Stimulated activated CD8-positive, alpha-beta memory T cell treated with anti-CD3 and anti-CD28 coated beads, Interleukin-15, amount 100 ng/mL, for 4 hours (primary cell): ENCODE data around the gene P4HB.

ENCODE experiments used
- DNase-seq, 2 donors: peaks; one replicate each; pipeline ENCODE4 v3.0.0-alpha.2; 2020; ENCODE audit warnings: low read depth in 2 of 2

P4HB gene

DNA sequence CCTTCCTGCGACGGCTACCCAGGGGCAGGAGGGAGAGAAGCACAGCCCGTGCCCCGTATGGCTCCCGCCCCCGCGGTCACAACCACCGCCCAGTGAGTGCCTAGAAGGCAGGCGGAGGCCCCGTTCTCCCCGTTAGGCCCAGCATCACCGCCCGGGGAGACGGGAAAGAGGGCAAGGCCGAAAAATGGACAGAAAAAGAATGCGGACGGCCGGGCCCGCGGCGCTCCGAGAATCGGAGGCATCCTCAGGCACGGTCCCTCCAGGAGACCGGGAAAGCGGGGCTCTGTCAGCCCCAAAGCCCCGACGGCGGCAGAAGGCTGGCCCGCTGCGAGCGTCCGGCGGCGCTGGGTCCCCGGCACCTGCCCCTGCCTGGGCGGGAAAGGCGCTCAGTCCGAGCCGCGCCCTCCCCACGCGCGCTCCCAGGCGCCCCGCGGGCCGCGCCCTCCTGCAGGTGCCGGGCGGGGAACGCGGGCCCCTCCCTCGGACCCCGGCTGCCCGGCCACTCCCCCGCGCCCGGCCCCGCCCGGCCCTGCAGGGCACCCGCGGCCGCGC, 27.7 kb downstream of the P4HB start:
- peak; percentile 11 to 39 for DNase-seq

DNA sequence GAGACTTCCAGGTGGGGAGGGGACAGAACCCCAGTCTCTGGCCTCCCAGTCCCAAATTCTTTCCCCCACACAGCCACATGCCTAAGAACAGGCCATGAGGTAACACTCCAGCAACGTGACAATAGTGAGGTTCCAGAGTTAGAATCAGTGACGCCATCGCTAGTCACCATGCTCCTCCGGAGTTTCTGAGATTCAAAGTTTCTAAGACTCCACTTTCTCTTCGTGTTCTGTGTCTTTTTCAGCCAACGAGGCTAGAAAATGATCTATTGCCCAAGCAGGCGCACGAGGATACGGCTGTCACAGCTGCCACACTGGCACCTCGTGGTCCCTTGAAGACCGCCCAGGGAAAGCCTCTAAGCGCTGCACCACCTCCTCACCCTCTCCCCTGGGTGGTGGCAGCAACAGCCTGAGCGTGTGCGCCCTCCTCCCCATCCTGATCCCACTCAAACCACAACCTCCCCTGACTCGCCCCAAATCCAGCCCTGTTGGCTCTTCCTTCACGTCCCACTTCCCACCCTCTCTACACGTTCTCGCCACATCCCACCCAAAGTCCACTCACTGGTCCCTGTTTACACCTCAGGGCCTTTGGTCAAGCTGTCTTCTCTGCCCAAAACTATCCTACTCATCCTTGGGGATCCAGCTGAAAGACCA, 28.3 kb downstream of the P4HB start:
- DNase-seq: peak; percentile 30 to 31

GRCh38 chr17:81831563-81831956, 28.8 kb downstream of the P4HB start:
- no peak for DNase-seq

DNA sequence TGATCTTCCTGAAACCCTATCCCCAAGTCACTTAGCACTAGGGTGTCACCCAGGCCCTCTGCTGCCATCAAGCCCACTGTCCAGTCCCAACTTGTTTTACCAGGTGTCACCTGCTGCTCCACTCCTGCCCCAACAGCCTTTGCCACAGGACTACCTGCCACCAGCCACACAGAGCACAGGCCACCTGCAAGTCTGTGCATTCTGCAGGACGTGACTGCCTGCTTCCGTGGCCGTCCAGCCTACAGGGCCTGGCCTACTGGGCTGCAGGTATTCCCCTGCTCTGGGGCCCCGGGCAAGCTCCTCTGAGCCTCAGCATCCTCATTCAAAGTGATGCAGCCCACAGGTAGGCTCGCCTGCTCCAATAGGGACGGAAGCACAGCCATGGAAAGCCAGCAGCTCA, 30.5 kb downstream of the P4HB start:
- DNase-seq: no peak

GRCh38 chr17:81828656-81829055, 31.7 kb downstream of the P4HB start:
- no peak for DNase-seq

DNA sequence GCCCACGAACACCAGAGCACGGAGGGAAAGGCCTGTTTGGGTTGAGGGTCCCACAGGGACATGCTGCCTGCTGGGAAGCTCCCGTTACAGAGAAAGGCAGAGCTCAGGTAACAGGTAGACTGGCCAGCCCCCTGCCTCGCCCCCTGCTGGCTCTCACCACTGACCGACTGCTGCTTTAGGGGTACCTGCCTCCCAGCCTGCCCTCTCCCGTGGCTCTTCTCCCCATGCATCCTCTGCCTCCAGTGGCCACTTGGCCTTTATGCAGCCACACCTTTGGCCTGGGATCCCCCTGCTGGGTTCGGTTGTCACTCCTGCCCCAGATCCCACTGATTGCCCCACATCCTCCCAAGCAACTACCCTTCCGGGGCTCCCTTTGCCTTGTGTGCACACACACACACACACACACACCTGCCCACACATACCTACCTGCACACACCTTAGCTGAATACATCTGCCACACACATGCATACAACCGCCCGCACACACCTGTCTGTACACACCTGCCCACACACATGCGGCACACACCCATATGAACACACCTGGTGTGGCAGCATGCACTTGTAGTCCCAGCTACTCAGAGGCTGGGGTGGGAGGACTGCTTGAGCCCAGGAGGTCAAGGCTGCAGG, 34.4 kb downstream of the P4HB start:
- no peak for DNase-seq

- DNase-seq: no peak
Observed at GRCh38 chr17:81824595-81824994, 35.7 kb downstream of the P4HB start.

DNA sequence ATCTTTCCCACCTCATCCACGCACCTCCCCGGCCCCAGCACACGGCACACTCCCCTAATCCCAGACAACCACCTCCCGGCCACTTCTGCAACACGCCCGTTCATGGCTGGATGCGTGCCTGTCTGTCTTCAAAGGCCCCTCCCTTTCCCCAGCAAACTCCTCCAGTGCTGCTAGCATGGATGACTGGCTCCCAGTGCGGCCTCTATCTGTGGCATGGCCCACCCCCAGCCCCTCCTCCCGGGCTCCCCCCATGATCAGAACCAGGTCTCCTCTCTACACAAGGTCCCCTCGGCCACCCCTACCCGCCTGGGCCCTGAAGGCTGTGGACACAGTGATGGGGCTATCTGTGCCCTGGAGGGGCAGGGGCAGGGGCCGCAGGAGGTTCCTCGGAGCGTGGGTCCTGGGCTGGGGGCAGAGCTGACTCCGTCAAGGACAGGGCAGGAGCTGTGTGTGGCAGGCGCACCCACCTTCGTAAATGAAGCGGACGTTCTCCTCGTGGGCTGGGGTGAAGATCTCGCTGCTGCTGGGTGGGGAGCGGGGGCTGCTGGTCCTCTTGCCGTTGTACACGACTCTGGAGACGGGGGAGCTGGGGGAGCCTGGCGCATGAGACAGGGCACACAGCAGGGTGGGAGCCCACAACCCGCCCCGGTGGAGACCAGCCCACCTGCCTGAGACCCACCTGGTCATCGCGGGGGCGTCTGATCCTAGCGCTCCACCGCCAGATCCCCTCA, 36.4 kb downstream of the P4HB start:
- DNase-seq: no peak

GRCh38 chr17:81822996-81823819, 37.1 kb downstream of the P4HB start:
- no peak for DNase-seq

DNA sequence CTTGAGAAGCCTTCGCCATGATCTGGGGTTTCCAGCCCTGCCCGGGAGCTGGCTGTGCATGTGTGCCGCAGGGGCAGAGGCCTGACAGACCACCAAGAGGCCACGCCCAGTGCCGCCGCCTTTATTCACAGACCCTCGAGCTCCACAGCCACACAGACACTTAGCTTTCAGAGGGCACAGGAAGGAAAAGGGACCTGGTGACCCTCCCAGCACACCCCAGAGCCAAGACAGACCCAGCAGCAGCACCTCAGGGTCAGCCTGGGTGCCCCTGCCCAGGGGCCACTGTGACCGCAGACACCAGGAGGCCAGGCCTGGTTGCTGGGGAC, 38.1 kb downstream of the P4HB start:
- no peak for DNase-seq

GRCh38 chr17:81821603-81822311, 38.6 kb downstream of the P4HB start:
- no peak for DNase-seq

- DNase-seq: no peak
Observed at GRCh38 chr17:81821147-81821546, 39.2 kb downstream of the P4HB start.

DNA sequence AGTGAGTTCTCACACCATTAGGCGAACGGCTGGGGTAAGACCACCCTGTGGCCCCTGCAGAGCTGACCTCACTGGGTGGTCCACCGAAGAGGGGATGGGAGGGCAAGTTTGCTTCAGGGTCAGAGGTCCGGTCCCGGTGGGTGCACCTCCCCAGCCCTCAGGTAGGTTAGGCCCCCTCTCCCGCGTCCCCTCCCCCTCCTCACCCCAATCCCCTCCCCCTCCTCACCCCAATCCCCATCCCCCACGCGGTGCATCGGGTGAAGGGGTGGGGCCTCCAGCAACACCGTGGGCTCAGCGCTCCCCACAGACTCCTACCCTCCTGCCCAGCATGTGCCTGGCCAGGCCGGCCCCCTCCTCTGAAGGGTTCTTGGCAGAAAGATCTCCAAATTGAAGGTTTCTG, 40.6 kb downstream of the P4HB start:
- no peak for DNase-seq

- no peak for DNase-seq
Observed at GRCh38 chr17:81817758-81818147, 42.6 kb downstream of the P4HB start.

DNA sequence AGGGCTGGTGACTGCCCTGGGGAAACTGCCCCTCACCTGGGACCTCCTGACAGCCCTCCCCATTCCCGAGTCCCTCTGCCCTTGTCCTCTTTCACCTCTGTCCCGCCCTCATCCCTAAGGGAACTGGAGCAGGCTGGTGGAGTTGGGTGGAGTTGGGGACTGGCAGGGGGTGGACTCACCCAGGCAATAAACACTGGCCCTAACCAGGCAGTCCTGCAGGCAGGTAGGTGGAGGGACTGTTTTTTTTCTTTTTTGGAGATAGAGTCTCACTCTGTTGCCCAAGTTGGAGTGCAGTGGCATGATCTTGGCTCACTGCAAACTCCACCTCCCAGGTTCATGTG, 44.7 kb downstream of the P4HB start:
- DNase-seq: no peak

- no peak for DNase-seq
Observed at GRCh38 chr17:81814748-81815645, 45.3 kb downstream of the P4HB start.

DNA sequence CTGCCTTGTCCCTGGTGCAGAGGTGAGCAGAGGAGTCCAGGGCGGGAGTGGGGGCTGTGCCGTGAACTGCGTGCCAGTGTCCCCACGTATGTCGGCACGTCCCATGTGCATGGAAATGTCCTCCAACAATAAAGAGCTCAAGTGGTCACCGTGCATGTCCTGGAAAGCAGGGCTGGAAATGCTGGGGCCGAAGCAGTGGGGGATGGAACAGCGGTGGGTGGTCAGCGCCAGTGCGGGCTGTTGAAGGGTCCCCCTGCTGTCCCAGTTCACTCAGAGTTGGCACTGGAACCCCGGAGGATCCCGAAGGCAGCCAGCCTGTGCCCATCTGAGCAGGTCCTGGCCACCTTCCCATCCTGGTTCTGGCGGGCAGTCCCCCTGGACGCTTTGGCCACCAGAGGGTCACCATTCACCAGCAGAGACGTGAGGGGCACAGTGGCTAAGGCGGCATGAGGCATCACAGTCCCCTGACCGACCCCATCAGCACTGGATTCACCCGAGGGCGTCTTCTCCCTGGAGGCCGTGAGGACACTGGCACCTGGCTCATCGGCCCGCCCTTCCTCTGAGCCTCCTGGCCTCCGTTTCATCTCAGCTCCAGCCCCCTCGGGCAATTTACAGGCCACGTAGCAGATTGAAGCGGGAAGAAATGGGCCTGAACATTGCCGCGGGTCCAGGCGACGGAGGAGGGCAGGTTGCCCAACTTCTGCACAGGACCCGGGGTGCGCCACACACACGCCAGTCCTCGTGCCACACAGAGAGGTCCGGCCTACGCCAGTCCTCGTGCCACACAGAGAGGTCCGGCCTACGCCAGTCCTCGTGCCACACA, 46.3 kb downstream of the P4HB start:
- no peak for DNase-seq

DNA sequence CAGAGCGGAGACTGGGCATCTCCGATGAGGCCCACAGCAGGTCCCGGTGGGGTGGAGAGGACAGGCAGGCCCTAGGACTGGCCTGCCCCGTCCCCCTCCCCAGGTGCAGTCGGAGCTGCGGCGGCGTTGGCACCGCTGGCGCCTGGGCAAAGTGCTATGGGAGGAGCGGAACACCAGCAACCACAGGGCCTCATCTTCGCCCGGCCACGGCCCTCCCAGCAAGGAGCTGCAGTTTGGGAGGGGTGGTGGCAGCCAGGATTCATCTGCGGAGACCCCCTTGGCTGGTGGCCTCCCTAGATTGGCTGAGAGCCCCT, 47.0 kb downstream of the P4HB start:
- no peak for DNase-seq

DNA sequence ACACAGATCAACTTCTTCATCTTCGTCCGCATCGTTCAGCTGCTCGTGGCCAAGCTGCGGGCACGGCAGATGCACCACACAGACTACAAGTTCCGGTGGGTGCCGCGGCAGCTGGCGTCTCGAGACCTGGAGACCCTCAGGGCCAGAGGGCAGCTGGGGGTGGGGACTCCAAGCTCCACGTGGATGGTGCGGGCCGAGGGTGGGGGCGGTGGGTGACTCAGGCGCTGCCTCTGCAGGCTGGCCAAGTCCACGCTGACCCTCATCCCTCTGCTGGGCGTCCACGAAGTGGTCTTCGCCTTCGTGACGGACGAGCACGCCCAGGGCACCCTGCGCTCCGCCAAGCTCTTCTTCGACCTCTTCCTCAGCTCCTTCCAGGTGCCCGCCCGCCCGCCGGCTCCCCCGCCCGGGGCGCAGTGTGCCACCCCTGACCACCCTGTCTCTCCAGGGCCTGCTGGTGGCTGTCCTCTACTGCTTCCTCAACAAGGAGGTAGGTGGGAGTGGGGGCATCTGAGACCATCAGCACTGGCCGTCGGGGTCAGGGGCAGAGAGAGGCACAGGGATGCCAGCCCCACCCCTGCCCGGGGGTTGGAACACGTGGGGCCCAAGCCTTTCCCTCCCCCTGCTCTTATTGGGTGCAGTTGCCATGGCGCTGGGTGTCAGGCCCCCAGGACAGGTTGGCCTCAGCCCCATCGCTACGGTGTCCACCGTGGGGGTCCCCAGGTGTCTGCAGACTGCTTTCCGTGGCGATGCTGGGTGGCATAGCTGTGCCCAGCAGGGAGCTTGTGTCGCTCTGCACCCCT, 47.6 kb downstream of the P4HB start:
- DNase-seq: no peak
